Esophagus squamous epithelium (tissue), 5 donors: Measurements from ENCODE around the gene MPP7. TPM values are rescaled to one million over a fixed set of nuclear protein-coding genes. Genes with fewer than 3 reads are reported as not detected.
A peak's percentile ranks its signal among the peaks of the same experiment; 100 is the strongest.
"Not testable (repeated sequence)": the region's sequence is repeated elsewhere in the genome, so short reads cannot be mapped to it uniquely, and the experiment has no call there.

Experiments
- DNase-seq: peaks from one replicate; lab custom pipeline; 2025; lab: John Stamatoyannopoulos, UW
- H3K27ac ChIP-seq, 4 donors: fragments of 200-600 bp; sonication (generic); one replicate each; pipeline ENCODE4 v1.5.1; 2016 to 2019; ENCODE audit warnings: mild to moderate bottlenecking in 1 of 4
- H3K27me3 ChIP-seq, 4 donors: fragments of 200-600 bp; sonication (generic); 1 replicate in 3 of 4; 2 replicates in 1 of 4; pipeline versions ENCODE4 v1.5.1 to v1.6.0; 2017 to 2021; ENCODE audit warnings: antibody characterized with exemption in 1 of 4
- H3K36me3 ChIP-seq, 3 donors: fragments of 200-600 bp; sonication (generic); one replicate each; pipeline ENCODE4 v1.5.1; 2016 to 2019
- H3K4me1 ChIP-seq, 3 donors: fragments of 200-600 bp; sonication (generic); one replicate each; pipeline ENCODE4 v1.5.1; 2017 to 2019
- H3K4me3 ChIP-seq, 4 donors: fragments of 200-600 bp; sonication (generic); 1 replicate in 3 of 4; 2 replicates in 1 of 4; pipeline ENCODE4 v1.5.1; 2016 to 2019; ENCODE audit warnings: mild to moderate bottlenecking in 2 of 4, moderate library complexity in 1 of 4
- H3K9me3 ChIP-seq, 3 donors: fragments of 200-600 bp; sonication (generic); one replicate each; pipeline ENCODE4 v1.5.1; 2016 to 2019
- CTCF ChIP-seq, 6 experiments: fragments of 450-650 bp in 4 of 6; fragments of 200-600 bp in 2 of 6; sonication (generic) in 2 of 6; IDR thresholded peaks; one replicate each; pipeline ENCODE4 v1.5.1; 2016 to 2019; ENCODE audit warnings: antibody characterized with exemption in 6 of 6, mild to moderate bottlenecking in 4 of 6, moderate library complexity in 4 of 6
- POLR2A ChIP-seq, 4 donors: fragments of 450-650 bp; IDR thresholded peaks; one replicate each; pipeline ENCODE4 v1.6.1; 2017; ENCODE audit warnings: antibody characterized with exemption in 4 of 4, mild to moderate bottlenecking in 4 of 4, moderate library complexity in 3 of 4
- WGBS, 2 donors: methylation state at CpG; one replicate each; pipeline ENCODE4 v1.1.5; 2018; 5-methylcytosine and 5-hydroxymethylcytosine counted together
- intact Hi-C: fragments of 100-400 bp; cut with DNase I; formaldehyde crosslinking; loops from one replicate; pipeline ENCODE4 v1.15.0; 2022
- total RNA-seq, 4 donors: library from RNA; depleted of rRNA; stranded (reverse); fragments of >200 nt; gene quantifications; one replicate each; pipeline ENCODE4 v1.1.0, GENCODE V29; 2016
- donor health status: DM: yes; HTN: yes; CAD: no.

Gene MPP7
- total RNA-seq, 4 donors from 2014 or later = 34.3 to 43.3 (median 37.0) TPM

- DNase-seq = no peak
- Histone ChIP-seq H3K27me3 (no peaks in the 10 kb centered on the region), H3K9me3 (no peaks in the 10 kb centered on the region), H3K36me3 (no peaks in the 10 kb centered on the region), H3K27ac (peak overlapping the region; percentile 72 to 84 (median 80)), H3K4me1 (peaks cover 9 to 41% (median 24%) of the 10 kb centered on the region in 3 donors), H3K4me3 (peak overlapping the region in 3 of 4 donors; percentile 0 to 39 (median 12))
- intact Hi-C loops = no loop called here
- TF ChIP-seq CTCF (IDR thresholded peaks at IDR 0.05) (no peak), POLR2A (IDR thresholded peaks at IDR 0.05) (no peak)
- 15 to 27% methylated on average over 10 of the region's 10 CpGs for WGBS, 2 donors
Observed at GRCh38 chr10:28326516-28327490, 23.9 kb upstream of the MPP7 start.

GRCh38 chr10:28320799-28321198 is 17.9 kb upstream of the MPP7 start:
- DNase-seq = no peak
- Histone ChIP-seq H3K4me1 (peaks cover 0 to 4% (median 0%) of the 10 kb centered on the region in 3 donors), H3K27ac (no peak overlapping the region), H3K4me3 (no peak overlapping the region), H3K9me3 (no peaks in the 10 kb centered on the region), H3K36me3 (no peaks in the 10 kb centered on the region), H3K27me3 (no peaks in the 10 kb centered on the region)
- TF ChIP-seq CTCF (IDR thresholded peaks at IDR 0.05) (no peak), POLR2A (IDR thresholded peaks at IDR 0.05) (no peak)
- intact Hi-C loops = no loop called here
- 50 to 61% methylated on average over 1 to 4 of the region's 4 CpGs for WGBS, 2 donors

- TF ChIP-seq CTCF (IDR thresholded peaks at IDR 0.05) (no peak), POLR2A (IDR thresholded peaks at IDR 0.05) (no peak)
- Histone ChIP-seq H3K36me3 (no peaks in the 10 kb centered on the region), H3K4me1 (no peaks in the 10 kb centered on the region), H3K27me3 (no peaks in the 10 kb centered on the region), H3K9me3 (no peaks in the 10 kb centered on the region), H3K27ac (no peak overlapping the region), H3K4me3 (no peak overlapping the region)
- DNase-seq = no peak
- 59 to 71% methylated on average over 3 of the region's 3 CpGs for WGBS, 2 donors
- intact Hi-C loops = no loop called here
Observed at GRCh38 chr10:28320090-28320489, 17.2 kb upstream of the MPP7 start.

GRCh38 chr10:28319061-28319460 is 16.2 kb upstream of the MPP7 start:
- DNase-seq, intact Hi-C loops, H3K27me3 ChIP-seq, H3K9me3 ChIP-seq, H3K27ac ChIP-seq, H3K4me1 ChIP-seq, H3K36me3 ChIP-seq, H3K4me3 ChIP-seq: not testable (repeated sequence)

- Histone ChIP-seq H3K9me3 (no peaks in the 10 kb centered on the region), H3K27me3 (no peaks in the 10 kb centered on the region), H3K27ac (no peak overlapping the region), H3K4me3 (no peak overlapping the region), H3K36me3 (no peaks in the 10 kb centered on the region), H3K4me1 (no peaks in the 10 kb centered on the region)
- intact Hi-C loops = no loop called here
- 75 to 80% methylated on average over 1 of the region's 1 CpG for WGBS, 2 donors
- no peak for DNase-seq
- TF ChIP-seq CTCF (IDR thresholded peaks at IDR 0.05) = no peak
- no peak for TF ChIP-seq POLR2A (IDR thresholded peaks at IDR 0.05)
Observed at GRCh38 chr10:28318626-28319025, 15.8 kb upstream of the MPP7 start.
